PC-9 (cell line): ENCODE results near the gene MTHFSD. TPM values are rescaled to one million over a fixed set of nuclear protein-coding genes. Genes with fewer than 3 reads are reported as not detected.
"Not testable (repeated sequence)": the region's sequence is repeated elsewhere in the genome, so short reads cannot be mapped to it uniquely, and the experiment has no call there.

Source experiments
- BruUV-seq: library from RNA; stranded (reverse); fragments of 400-500 nt; replicated peaks from 2 replicates; lab custom pipeline; 2021; lab: Mats Ljungman, UMichigan
- CTCF ChIA-PET: fragments of 300-600 bp; sonication (Branson Sonifier 250); formaldehyde crosslinking; loops from one replicate; lab custom pipeline; 2022; ENCODE audit warnings: antibody characterized with exemption; lab: Charles Lee
- POLR2A ChIA-PET: fragments of 300-600 bp; sonication (Branson Sonifier 250); formaldehyde crosslinking; loops from one replicate; lab custom pipeline; 2022; ENCODE audit warnings: antibody characterized with exemption; ENCODE audit not compliant: unreplicated experiment; lab: Charles Lee
- DNase-seq, 2 experiments: peaks; one replicate each; pipeline versions ENCODE4 v3.0.0 to v3.0.0-alpha.2; 2015 to 2022; ENCODE audit warnings: mixed read lengths in 1 of 2
- H2AFZ ChIP-seq: fragments of 200-600 bp; sonication (generic); 2 replicates; pipeline ENCODE4 v1.8.1; 2017; ENCODE audit warnings: antibody characterized with exemption
- H3F3A ChIP-seq: fragments of 200-600 bp; sonication (generic); 2 replicates; pipeline ENCODE4 v1.8.1; 2017; ENCODE audit warnings: antibody characterized with exemption, mild to moderate bottlenecking, low read depth; ENCODE audit not compliant: insufficient read depth
- H3K27ac ChIP-seq: fragments of 200-600 bp; sonication (generic); 2 replicates; pipeline ENCODE4 v1.6.1; 2016; ENCODE audit warnings: mixed run types
- H3K27me3 ChIP-seq: fragments of 200-600 bp; sonication (generic); 2 replicates; pipeline ENCODE4 v1.6.1; 2016; ENCODE audit warnings: low read depth, mixed run types; ENCODE audit not compliant: insufficient read depth
- H3K36me3 ChIP-seq: fragments of 200-600 bp; sonication (generic); 2 replicates; pipeline ENCODE4 v1.6.1; 2016; ENCODE audit warnings: low read depth, mixed run types
- H3K4me1 ChIP-seq: fragments of 200-600 bp; sonication (generic); replicated peaks from 2 replicates; pipeline ENCODE4 v1.6.1; 2016; ENCODE audit warnings: mixed run types; ENCODE audit not compliant: insufficient read depth
- H3K4me2 ChIP-seq: fragments of 200-600 bp; sonication (generic); 2 replicates; pipeline ENCODE4 v1.6.1; 2017; ENCODE audit warnings: mixed run types
- H3K4me3 ChIP-seq: fragments of 200-600 bp; sonication (generic); 2 replicates; pipeline ENCODE4 v1.6.1; 2016; ENCODE audit warnings: mixed run types
- H3K79me2 ChIP-seq: fragments of 200-600 bp; sonication (generic); 2 replicates; pipeline ENCODE4 v1.6.1; 2017; ENCODE audit warnings: low read depth, mixed run types
- H3K9me2 ChIP-seq: fragments of 200-600 bp; sonication (generic); 2 replicates; pipeline ENCODE4 v1.8.1; 2017; ENCODE audit warnings: mild to moderate bottlenecking; ENCODE audit not compliant: insufficient read depth
- H3K9me3 ChIP-seq: fragments of 200-600 bp; sonication (generic); 2 replicates; pipeline ENCODE4 v1.8.1; 2016; ENCODE audit warnings: low read depth; ENCODE audit not compliant: insufficient read depth
- H4K20me1 ChIP-seq: fragments of 200-600 bp; sonication (generic); 2 replicates; pipeline ENCODE4 v1.8.1; 2017; ENCODE audit not compliant: insufficient read depth
- CTCF ChIP-seq: fragments of 200-600 bp; sonication (generic); conservative IDR thresholded peaks from 2 replicates; pipeline ENCODE4 v1.6.1; 2017; ENCODE audit warnings: mixed run types, antibody characterized with exemption, mild to moderate bottlenecking, moderate library complexity
- EZH2 ChIP-seq: fragments of 200-600 bp; sonication (generic); IDR thresholded peaks from 2 replicates; pipeline ENCODE4 v1.8.0; 2017; ENCODE audit warnings: antibody characterized with exemption, low read depth
- intact Hi-C: fragments of 100-400 bp; cut with micrococcal nuclease; formaldehyde crosslinking; loops from one replicate; pipeline ENCODE4 v1.10.0; 2022; ENCODE audit not compliant: unreplicated experiment
- total RNA-seq: library from RNA; stranded (reverse); gene quantifications from 2 replicates; pipeline ENCODE4 v1.2.3, GENCODE V29; 2021

Gene MTHFSD
- total RNA-seq, 1 experiment from 2014 or later, result 25.7 TPM

DNA sequence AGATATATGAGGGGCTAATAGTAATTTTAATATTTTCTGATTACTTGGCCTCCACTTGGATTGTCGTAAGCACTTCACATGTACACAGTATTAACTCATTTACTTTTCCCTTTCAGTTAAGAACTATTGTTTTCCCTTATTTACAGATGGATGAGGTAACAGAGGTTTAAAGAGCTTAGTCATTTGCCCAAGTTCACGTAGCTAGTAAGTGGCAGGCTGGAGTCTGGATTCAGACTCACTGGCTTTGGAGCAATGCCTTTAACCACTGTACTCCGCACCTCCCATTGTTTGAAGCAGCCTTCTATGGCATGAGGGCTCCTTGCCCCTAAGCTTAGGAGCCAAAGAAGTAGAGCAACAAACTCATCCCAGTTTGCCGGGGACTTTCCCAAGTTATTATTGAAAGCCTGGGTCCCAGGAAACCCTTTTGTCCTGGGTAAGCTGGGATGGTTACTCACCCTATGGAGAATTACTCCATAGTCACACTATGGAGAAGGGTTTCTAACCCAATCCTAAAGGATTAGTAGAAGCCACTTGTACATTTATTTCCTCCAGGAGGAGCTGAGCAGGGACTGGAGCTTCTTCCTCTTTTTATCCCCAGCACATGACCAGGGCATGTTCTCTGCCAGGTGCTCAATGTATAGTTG is 35.6 kb upstream of the MTHFSD start:
- POLR2A ChIA-PET, result no interaction called here
- Histone ChIP-seq H3K4me3 (no peak overlapping the region), H2AFZ (no peak overlapping the region), H3F3A (no peaks in the 10 kb centered on the region), H4K20me1 (0 out of 2 replicates have a peak, but pooled peaks cover 3% of the 10 kb centered on the region), H3K9me2 (no peaks in the 10 kb centered on the region), H3K79me2 (no peaks in the 10 kb centered on the region), H3K27me3 (peaks cover 77% of the 10 kb centered on the region), H3K4me1 (no peaks in the 10 kb centered on the region), H3K9me3 (no peaks in the 10 kb centered on the region), H3K27ac (no peak overlapping the region), H3K4me2 (no peak overlapping the region), H3K36me3 (no peaks in the 10 kb centered on the region)
- BruUV-seq, result no TSS peak
- DNase-seq, result no peak
- intact Hi-C loops, result no loop called here
- CTCF ChIA-PET, result no interaction called here
- TF ChIP-seq EZH2, result no peak
- TF ChIP-seq CTCF, result no peak

- BruUV-seq, H3K79me2 ChIP-seq, H3K9me2 ChIP-seq, intact Hi-C loops, H3K36me3 ChIP-seq, CTCF ChIA-PET, H3K4me2 ChIP-seq, H3K9me3 ChIP-seq, H2AFZ ChIP-seq, H3F3A ChIP-seq, POLR2A ChIA-PET, DNase-seq, H3K27ac ChIP-seq, H4K20me1 ChIP-seq, H3K4me1 ChIP-seq, H3K4me3 ChIP-seq: not testable (repeated sequence)
- peaks cover 75% of the 10 kb centered on the region for H3K27me3 ChIP-seq
Observed at GRCh38 chr16:86587955-86588354, 32.9 kb upstream of the MTHFSD start.

DNA sequence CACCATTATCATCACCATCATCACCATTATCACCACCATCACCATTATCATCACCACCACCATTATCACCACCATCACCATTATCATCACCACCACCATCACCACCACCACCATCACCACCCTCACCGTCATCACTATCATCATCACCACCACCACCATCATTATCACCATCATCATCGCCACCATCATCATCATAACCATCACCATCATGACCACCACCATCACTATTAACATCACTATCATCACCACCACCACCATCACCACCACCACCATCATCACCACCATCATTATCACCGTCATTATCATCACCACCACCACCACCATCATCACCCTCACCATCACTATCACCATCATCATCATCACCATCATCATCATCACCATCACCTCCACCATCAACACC is 32.5 kb upstream of the MTHFSD start:
- no peaks in the 10 kb centered on the region for H3K36me3 ChIP-seq
- no peak overlapping the region for H3K4me3 ChIP-seq
- no peaks in the 10 kb centered on the region for H3K9me3 ChIP-seq
- TF ChIP-seq EZH2 (no peak), CTCF (no peak)
- no peak for DNase-seq
- no peaks in the 10 kb centered on the region for H3K4me1 ChIP-seq
- intact Hi-C loops, result no loop called here
- no peak overlapping the region for H3K27ac ChIP-seq
- ChIA-PET POLR2A (no interaction called here), CTCF (no interaction called here)
- H3K79me2 ChIP-seq, result no peaks in the 10 kb centered on the region
- no peak overlapping the region for H3K4me2 ChIP-seq
- H4K20me1 ChIP-seq, result no peaks in the 10 kb centered on the region
- H3K9me2 ChIP-seq, result no peaks in the 10 kb centered on the region
- H2AFZ ChIP-seq, result no peak overlapping the region
- BruUV-seq, result no TSS peak
- H3F3A ChIP-seq, result no peaks in the 10 kb centered on the region
- H3K27me3 ChIP-seq, result peaks cover 73% of the 10 kb centered on the region
